Sigmoid colon (tissue), 4 donors: ENCODE results near the gene GJA3.

ENCODE experiments used
- POLR2AphosphoS5 ChIP-seq, 4 donors: sonication (generic); formaldehyde crosslinking; IDR thresholded peaks; one replicate each; pipeline ENCODE4 v1.6.1; 2017; ENCODE audit warnings: antibody characterized with exemption in 4 of 4
- TF ChIP-seq, protein P1 (sequence below), 4 experiments: fragments of 450-650 bp in 3 of 4; fragments of 200-600 bp in 1 of 4; IDR thresholded peaks; one replicate each; pipeline ENCODE4 v1.5.1; 2016 to 2019; ENCODE audit warnings: antibody characterized with exemption in 4 of 4, mild to moderate bottlenecking in 3 of 4, moderate library complexity in 2 of 4

DNA sequence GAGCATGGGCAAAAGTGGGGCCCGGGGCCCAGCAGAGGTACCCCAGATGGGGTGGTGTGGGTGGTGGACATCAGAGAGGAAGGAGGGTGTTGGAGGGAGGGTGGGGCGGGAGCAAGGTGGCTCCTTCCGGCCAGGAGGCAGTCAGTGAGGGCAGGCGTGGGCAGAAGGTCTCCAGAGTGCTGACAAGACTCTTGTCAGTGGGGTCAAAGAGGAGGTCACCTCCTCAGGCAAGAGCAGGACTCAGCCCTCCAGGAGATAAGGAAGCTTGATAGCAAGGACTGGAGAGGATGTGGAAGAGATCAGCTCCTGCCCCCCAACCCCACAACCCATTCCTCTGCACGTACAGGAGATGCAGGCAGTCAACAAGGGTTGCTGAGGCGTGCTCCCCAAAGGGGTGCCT is 9.8 kb downstream of the GJA3 start:
- TF ChIP-seq, protein P1, sequence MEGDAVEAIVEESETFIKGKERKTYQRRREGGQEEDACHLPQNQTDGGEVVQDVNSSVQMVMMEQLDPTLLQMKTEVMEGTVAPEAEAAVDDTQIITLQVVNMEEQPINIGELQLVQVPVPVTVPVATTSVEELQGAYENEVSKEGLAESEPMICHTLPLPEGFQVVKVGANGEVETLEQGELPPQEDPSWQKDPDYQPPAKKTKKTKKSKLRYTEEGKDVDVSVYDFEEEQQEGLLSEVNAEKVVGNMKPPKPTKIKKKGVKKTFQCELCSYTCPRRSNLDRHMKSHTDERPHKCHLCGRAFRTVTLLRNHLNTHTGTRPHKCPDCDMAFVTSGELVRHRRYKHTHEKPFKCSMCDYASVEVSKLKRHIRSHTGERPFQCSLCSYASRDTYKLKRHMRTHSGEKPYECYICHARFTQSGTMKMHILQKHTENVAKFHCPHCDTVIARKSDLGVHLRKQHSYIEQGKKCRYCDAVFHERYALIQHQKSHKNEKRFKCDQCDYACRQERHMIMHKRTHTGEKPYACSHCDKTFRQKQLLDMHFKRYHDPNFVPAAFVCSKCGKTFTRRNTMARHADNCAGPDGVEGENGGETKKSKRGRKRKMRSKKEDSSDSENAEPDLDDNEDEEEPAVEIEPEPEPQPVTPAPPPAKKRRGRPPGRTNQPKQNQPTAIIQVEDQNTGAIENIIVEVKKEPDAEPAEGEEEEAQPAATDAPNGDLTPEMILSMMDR (IDR thresholded peaks at IDR 0.05), result no peak
- TF ChIP-seq POLR2AphosphoS5 (IDR thresholded peaks at IDR 0.05), result no peak
